ENCODE measurements around the gene KCNIP1.

DNA sequence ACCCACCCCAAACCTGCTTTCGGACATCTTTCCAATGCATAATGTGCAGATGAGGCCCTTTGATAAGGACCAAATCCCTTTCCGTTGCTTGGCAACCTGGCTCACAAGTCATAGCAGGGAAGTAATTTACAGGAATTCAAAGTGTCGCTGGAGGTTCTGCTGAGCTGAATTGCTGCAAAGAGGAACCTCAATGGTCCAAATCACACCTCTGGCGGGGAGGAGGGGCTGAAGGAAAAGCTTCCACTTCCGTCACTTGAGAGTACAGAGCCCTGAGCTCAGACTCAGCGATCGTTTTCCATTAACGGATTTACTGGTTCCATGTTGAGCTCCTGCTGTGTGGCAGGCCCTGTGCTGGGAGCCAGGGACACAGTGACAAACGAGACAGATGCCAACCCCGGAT, 99.3 kb downstream of the KCNIP1 start:
- TF ChIP-seq CTCF (IDR thresholded peaks at IDR 0.05): no peak
- TF ChIP-seq POLR2A (IDR thresholded peaks at IDR 0.05): no peak
